ENCODE data around the gene LRRC15.

LRRC15 gene

DNA sequence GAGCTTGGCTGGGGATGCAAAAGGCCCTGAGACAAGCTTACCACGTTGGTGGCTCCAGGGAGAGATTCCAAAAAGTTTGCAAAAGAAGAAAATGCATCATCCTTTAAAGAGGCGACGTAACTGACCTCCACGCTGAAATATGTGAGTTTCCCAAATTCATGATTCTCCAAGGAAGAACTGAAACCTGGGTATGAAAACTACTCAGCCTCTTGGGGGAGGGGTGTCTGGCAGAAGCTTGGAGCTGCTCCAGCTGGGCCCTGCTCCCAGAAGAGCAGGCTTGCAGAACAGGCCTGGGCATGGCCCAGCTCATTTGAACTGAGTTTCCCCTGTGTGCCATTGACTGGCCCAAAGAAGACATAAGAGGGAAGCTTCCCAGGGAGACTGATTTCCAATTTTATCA is 39.0 kb downstream of the LRRC15 start:
- DNase-seq: no peak

DNA sequence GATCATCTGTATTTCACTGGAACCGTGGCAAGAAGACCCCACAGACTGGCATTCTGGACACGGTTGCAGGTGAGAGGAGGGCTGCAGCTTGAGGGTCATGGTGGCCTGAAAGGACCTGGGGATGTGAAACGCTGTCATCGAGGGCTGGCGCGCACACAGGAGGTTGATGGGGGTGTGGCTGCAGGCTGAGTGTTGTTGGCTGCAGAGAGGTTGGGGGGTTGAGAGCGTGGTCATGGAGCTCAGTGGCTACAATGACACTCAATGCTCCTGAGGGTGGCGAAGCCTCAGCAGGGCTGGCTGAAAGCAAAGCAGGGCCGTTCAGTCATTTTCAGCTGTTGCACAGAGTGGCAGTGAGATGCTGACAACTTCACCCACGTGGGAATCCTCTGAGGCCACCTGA is 39.4 kb downstream of the LRRC15 start:
- no peak for DNase-seq

DNA sequence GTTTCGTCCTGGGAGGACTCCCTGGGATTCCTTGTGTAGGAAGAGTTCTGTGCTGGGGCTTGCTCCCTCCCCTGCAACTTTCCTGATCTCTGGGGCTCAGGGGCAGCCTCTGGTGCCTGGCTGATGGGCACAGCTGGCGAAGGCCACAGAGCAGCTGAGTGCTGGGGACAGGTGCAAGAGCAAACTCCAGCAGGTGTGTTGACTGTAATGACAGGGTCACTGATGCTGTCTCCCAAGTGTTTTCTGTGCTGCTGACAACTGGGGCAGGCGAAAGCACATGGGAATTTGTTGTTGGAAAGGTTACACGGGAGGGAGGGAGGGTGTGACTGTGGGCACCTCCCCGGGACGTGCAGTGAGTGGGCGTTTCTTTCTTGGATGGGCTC is 40.0 kb downstream of the LRRC15 start:
- DNase-seq: no peak

DNA sequence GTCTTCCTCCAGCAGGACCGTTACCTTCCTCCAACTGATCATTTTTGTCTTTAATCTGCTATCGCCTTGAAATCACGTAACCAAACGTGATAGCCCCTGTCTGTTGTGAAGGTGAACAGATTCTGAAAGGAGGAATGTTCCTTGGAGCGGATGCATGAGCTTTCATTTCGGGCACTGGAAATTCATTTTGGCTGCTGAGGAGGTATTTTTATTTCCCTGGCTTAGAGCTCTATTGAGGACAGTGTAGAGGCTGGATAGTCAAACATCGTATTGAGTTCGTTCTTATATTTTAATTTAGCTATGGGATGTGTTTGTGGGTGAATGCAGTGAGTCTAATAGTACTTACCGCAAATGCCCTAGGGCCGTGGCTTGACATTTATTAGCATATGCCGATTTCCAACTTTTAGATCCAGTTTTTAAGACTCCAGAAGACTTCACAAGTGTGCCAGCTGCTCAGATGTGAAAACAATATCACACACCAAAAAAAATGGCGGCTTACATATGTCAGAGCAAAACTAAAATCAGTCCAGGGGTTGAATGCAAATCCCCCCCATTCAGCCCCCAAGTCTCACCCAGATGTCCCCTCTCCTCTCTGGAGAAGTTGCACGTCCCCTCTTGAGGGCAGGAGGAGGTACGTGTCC is 40.5 kb downstream of the LRRC15 start:
- no peak for DNase-seq

DNA sequence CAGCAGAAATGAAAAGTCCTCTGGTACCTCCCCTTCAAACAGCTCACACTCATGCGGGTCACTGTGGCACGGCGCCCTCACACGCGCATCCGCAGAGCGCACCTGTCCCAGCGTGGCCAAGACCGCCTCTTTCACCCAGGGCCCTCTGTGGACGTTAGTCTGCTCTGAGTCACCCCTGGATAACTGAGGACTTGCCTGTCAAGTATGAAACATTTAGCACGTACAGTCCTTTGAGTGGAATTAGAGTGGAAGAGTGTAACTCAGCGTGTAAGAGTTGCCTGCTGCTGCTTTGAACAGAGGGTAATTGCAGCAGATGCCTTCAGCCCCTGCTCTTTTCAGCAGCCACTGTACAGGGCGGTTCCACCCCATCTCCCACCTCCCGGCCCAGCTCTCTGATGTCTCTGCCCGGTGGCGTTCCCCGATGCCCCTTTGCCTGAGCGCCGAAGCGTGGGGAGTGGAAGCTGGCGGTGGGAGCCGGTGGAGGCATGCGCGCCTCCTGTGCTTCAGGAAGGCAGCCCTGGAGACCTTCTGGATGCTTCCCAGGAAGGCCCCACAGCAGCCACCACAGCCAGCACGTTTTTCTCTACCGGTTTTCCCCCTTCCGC is 41.4 kb downstream of the LRRC15 start:
- DNase-seq: no peak

DNA sequence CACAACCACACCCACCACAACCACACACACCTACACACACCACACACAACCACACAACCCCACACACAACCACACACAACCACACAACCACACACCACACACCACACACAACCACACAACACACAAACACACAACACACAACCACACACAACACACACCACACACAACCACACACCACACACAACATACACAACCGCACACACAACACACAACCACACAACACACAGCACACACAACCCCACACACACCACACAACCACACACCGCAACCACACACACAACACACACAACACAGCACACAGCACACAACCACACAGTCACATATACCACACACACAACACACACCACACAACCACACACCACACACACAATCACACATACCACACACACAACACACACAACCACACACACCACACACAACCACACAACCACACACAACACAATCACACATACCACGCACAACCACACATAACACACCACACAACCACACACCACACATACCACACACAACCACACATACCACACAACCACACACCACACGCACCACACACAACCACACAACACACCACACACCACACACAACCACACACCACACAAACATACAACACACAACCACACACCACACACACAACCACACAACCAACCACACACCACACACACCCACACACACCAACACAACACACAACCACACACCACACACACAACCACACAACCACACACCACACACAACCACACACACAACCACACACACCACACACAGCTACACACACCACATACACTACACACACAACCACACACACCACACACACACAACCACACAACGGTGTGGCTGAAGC is 42.1 kb downstream of the LRRC15 start:
- no peak for DNase-seq

DNA sequence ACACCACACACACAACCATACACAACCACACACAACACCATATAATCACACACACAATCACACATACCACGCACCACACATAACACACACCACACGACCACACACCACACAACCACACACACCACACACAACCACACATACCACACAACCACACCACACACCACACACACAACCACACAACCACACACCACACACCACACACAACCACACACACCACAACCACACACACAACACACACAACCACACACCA is 42.6 kb downstream of the LRRC15 start:
- DNase-seq: no peak

DNA sequence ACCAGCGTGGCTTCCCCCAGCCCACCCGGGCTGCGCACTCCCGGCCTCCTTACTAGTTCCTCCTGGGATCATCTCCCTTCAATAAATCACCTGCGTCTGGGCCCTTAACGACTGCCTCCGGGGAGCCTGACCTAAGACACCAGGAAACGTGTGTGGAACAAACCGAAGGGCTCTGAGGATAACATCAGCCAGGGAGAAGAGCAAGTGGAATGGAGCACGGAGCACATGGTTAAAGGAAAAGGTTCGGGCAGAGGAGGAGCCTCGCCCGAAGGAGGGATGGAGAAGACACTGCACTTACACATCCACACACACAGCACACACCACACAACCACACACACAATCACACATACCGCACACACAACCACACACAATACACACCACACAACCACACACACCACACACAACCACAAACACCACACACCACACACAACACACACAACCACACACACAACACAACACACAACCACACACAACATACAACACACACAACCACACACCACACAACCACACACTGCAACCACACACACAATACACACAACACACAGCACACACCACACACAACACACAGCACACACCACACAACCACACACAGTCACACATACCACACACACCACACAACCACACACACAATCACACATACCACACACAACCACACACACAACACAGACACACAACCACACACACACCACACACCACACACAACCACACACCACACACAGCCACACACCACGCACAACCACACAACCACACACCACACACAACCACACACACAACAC is 43.2 kb downstream of the LRRC15 start:
- no peak for DNase-seq

DNA sequence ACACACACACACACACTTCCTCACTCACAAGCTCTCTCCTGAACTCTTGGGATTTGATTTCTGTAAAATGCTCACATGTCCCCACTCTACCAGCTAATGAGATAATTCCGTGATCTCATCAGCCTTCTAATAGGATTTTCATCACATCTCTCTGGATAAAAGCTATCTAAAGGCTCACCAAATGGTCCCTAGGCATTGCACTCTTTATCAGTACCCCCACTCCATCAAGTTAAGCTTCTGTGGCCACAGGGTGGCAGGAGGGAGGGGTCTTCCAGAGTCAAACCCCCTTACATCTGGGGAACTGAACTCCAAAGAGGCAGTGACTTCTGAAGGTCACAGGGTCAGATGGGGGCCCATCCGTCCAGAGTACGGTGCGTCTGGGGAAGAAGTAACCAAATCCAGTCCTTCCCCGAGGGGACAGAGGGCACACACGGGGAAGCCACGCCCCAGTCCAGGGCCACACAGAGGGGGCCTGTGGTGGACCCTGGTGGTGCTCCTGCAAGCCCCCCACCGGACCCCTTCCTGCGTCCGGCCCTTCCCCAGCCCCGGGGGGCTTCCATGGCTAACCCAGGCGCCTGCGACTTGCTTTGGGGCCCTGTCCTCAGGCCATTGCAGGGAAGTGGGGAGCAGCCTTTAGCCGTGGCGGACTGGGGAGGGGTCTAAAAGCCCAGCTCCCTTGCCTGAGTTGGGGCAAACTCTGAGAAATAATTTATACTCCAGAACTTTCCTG is 44.0 kb downstream of the LRRC15 start:
- DNase-seq: no peak

DNA sequence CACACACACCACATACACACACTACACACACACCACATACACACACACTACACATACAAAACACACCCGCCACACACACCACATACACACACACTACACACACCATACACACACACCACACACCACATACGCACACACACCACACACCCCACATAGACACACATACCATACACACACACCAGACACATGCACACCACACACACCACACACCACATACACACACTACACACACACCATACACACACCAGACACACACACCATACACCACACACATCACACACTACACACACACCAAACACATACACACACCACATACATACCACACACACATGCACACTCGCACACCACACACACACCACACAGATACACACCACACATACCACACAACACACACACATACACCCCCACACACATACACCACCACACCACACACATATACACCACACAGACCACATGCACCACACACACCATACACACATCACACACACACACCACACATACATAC is 44.7 kb downstream of the LRRC15 start:
- DNase-seq: no peak

DNA sequence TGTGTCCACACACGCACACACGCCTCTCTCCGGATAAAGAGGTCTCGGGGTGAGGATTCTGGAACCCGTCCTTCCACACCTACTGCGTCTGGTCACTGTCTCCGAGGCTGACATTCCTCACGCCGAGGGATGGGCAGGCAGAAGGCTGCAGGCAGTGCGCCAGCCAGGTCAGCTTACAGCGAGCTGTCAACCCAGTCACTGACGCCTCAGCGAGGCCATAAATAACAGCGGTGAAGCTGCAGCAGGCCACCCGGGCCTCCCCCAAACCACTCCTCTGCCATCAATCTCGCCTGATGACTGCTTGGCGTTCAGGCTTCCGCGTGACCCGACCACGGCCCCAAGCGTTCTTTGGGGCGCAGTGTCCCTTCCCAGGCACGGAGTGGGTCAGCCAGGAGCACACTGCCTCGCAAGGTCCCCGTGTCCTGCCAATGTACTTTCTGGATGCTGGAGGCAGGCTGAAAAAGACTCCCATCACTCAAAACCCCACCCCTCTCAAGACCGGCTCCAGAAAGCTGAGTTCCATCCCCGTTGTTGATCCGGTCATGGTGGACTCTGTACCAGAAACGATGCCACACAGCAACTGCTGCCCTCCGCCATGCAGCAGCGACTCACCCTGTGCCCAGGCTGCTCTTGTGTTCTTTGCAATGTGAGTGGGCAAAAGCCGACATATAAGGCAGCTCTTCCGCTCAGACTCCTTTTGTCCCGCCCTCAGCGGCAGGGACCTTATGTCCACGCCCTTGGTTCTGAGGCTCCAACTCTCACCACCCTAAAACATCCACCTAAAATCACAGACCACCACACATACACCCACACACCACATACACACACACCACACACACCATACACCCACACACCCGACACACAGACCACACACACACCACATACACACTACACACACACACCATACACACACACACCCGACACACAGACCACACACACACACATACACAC is 45.5 kb downstream of the LRRC15 start:
- DNase-seq: peak; percentile 47

DNA sequence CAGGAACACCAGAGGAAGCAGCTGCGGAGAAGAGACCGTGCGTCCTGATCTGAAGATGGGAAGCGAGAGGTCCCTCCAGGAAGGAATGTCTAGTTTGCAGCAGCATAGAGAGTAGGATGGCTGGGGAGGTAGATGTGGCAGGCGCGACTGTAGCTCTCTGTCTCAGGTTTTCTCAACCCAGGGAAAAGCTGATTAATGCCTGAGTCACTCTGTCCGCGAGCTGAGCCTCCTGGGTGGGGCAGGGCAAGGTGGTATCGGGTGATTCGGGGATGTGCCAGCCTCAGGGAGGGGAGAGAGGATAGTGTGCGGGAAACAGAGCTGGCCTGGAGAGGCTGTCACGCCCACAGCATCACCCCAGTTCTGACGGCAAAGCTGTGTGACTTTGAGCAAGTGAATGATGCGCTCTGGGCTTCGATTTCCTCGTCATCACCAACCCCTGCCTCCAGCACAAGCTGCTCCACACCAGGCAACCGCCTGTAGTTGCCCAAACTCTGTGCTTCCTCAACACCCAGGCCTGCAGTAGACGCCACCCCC is 46.8 kb downstream of the LRRC15 start:
- peak; percentile 59 for DNase-seq

DNA sequence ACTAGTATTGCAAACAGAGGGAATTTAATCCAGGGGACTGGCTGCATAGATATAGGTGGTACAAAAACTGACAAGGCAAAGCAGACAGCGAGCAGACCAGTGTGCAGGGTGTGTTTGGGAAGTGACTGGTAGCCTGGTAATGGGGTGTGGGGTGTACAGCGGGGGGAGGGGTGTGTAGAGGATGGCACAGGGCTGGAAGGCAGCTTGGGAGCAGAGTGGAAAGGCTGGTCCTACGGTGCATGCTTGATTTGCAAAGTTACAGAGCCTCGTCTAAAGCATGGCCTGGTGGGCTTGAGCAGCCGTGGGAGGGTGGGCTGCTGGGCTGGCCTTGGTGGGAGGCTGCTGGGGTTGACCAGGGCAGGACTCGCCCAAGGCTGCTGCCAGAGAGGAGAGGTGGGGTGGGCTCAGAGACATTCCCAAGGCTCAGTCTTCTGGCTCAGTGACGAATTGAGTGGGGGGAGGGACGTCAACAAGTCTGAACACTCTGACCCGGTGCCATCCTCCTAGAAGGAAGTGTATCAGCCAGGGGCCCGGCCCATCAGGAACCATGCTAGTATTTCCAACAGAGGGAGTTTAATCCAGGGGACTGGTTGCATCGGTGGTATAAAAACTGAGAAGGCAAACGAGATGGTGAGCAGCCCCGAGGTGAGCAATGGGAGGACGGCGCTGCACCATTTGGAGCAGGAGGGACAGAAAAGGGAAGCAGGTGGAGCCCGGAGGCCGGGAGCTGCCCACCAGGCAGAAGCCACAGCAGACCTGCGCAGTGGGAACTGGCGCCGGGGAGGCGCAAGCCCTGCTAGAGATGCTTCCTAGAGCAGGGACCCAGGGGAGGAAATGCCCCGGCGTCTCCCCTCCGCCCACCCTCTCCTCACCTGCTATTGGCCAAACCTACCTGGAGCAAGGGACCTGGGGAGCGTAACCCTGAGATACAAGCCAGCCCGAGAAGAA is 47.6 kb downstream of the LRRC15 start:
- no peak for DNase-seq

DNA sequence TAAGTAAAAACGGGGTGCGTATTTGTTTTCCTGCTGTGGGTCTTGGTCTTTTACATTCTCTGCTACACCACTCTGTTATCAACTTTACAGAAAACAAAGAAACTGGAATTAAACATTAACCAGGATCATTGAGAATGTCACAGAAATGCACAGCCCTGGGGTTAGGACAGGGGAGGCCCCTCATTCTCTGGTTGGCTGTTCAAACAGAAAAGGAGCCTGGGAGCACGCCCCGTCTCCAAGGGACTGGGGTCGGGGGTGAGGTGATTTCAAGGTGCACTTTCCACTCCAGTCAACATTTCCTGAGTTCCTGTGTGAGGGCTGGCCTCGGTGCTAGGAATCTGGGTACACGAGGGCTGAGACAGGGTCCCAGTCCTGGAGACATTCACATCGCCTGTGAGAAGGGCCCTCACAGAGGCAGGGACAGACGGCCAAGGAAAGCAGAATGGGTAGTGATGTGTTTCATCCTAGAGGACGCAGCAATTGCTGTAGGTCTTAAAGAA is 48.7 kb downstream of the LRRC15 start:
- DNase-seq: no peak

DNA sequence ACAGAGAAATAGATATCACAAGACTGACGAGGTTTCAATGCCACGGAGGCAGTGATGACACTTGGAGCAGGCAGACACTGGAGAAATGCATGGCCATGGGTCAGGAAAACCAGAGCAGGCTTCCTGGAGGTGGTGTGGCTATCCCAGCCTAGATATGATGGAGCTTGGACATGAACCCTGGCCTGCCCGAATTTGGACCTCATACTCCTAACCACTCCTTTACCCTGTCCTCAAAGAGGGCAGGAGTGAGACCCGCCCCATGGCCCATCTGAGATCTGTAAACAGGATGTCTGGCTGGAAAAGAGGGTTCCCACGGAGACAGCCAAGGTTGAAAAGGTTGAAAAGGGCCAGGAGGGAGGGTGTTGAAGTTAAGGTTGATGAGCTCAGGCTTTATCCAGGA is 49.4 kb downstream of the LRRC15 start:
- no peak for DNase-seq

DNA sequence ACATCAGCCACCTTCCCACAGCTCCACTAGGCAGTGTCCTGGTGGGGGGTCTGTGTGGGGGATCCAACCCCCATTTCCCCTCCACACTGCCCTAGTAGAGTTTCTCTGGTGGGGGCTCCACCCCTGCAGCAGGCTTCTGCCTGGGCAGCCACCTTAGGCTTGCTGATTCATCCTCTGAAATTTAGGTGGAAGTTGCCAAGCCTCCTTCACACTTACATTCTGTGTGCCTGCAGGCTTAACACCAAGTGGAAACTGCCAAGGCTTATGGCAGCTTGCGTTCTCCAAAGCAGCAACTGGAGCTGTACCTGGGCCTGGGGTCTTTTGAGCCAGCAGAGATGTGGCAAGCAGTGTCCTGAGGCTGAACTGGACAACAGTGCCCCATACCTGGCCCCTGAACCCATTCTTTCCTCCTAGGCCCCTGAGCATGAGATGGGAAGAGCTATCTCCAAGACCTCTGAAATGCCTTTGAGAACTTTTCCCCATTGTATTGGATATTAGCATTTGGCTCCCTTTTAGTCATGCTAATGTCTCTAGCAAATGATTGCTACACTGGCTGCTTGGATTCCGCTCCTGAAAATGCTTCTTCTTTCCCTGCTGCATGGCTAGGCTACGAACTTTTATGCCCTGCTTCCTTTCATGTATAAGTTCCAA is 50.9 kb downstream of the LRRC15 start:
- no peak for DNase-seq

DNA sequence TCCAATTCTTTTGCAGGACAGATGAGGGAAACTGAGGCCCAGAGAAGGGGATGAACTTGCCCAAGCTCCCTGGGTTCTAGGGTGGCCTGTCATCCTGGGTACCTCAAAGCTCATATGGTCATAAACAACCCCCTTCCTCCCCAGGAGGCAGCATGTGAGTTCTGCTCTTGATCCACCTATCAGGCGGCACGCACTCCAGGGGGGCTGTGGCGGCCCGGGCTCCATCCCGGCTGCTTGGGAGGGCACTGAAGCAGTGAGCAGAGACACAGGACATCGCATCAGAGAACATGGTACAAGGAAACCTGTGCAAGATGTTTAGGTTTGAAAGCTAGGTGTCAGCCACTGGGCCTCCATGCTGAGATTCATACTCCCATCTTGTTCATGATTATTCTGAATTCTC is 52.6 kb downstream of the LRRC15 start:
- no peak for DNase-seq

DNA sequence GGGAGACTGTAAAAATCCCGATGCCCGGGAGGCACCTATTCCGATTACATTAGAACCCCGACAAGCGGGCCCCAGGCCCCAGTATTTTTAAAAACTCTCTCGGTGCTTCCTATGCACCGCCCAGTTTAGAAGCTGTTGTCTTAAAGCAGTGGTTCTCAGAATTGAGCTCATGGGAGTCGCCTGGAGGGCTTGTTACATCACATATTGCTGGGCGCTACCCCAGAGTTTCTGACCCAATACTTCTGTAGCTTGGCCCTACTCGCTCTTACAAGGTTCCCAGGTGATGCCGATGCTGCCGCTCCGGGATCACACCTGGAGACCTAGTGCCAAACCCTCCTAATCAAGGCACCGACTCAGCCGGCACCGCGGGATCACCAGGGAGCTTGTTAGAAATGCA is 53.6 kb downstream of the LRRC15 start:
- no peak for DNase-seq

All from stimulated activated CD8-positive, alpha-beta memory T cell treated with anti-CD3 and anti-CD28 coated beads, Interleukin-4, amount 100 ng/mL, for 48 hours (primary cell).